Suprapubic skin (tissue), 4 donors: ENCODE measurements around the gene METTL8. TPM values are rescaled to one million over a fixed set of nuclear protein-coding genes. Genes with fewer than 3 reads are reported as not detected.

Source experiments
- DNase-seq, 2 donors: peaks; one replicate each; pipeline ENCODE4 v3.0.0-alpha.2; 2019; ENCODE audit warnings: low spot score in 2 of 2
- H3K27ac ChIP-seq: fragments of 200-600 bp; sonication (generic); one replicate; pipeline ENCODE4 v1.5.1; 2019
- H3K27me3 ChIP-seq: fragments of 200-600 bp; sonication (generic); one replicate; pipeline ENCODE4 v1.5.1; 2019
- H3K36me3 ChIP-seq: fragments of 200-600 bp; sonication (generic); one replicate; pipeline ENCODE4 v1.5.1; 2019
- H3K4me1 ChIP-seq: fragments of 200-600 bp; sonication (generic); one replicate; pipeline ENCODE4 v1.5.1; 2019
- H3K4me3 ChIP-seq: fragments of 200-600 bp; sonication (generic); one replicate; pipeline ENCODE4 v1.5.1; 2019; ENCODE audit warnings: mild to moderate bottlenecking
- H3K9me3 ChIP-seq: fragments of 200-600 bp; sonication (generic); one replicate; pipeline ENCODE4 v1.5.1; 2019
- CTCF ChIP-seq, 2 donors: fragments of 200-600 bp in 1 of 2; fragments of 450-650 bp in 1 of 2; sonication (generic) in 1 of 2; IDR thresholded peaks; one replicate each; pipeline ENCODE4 v1.5.1; 2016 to 2019; ENCODE audit warnings: antibody characterized with exemption in 2 of 2, mild to moderate bottlenecking in 1 of 2, moderate library complexity in 1 of 2
- EP300 ChIP-seq: sonication (generic); formaldehyde crosslinking; IDR thresholded peaks from one replicate; pipeline ENCODE4 v1.6.1; 2017; ENCODE audit warnings: antibody characterized with exemption
- POLR2A ChIP-seq, 2 donors: fragments of 450-650 bp; IDR thresholded peaks; one replicate each; pipeline ENCODE4 v1.6.1; 2017; ENCODE audit warnings: antibody characterized with exemption in 2 of 2, mild to moderate bottlenecking in 2 of 2, moderate library complexity in 2 of 2
- POLR2AphosphoS5 ChIP-seq, 3 donors: sonication (generic); formaldehyde crosslinking; IDR thresholded peaks; one replicate each; pipeline ENCODE4 v1.6.1; 2017; ENCODE audit warnings: antibody characterized with exemption in 3 of 3
- WGBS: methylation state at CpG from one replicate; pipeline ENCODE4 v1.1.5; 2018; 5-methylcytosine and 5-hydroxymethylcytosine counted together
- total RNA-seq, 4 donors: library from RNA; depleted of rRNA; stranded (reverse); fragments of >200 nt; gene quantifications; one replicate each; pipeline ENCODE4 v1.1.0, GENCODE V29; 2016

METTL8 gene
- total RNA-seq, 4 donors from 2014 or later, result 35.8 to 42.5 (median 38.7) TPM

- WGBS, result 100% methylated on average over 1 of the region's 1 CpG
- peaks cover 7% of the 10 kb centered on the region for H3K9me3 ChIP-seq
- no peaks in the 10 kb centered on the region for H3K36me3 ChIP-seq
- TF ChIP-seq CTCF (IDR thresholded peaks at IDR 0.05), result no peak
- no peak for TF ChIP-seq EP300
- TF ChIP-seq POLR2A (IDR thresholded peaks at IDR 0.05), result no peak
- no peak for TF ChIP-seq POLR2AphosphoS5 (IDR thresholded peaks at IDR 0.05)
- H3K27ac ChIP-seq, result no peak overlapping the region
- no peak for DNase-seq
- no peaks in the 10 kb centered on the region for H3K4me1 ChIP-seq
- H3K4me3 ChIP-seq, result no peak overlapping the region
- no peaks in the 10 kb centered on the region for H3K27me3 ChIP-seq
Observed at GRCh38 chr2:171401947-171402346, 31.8 kb downstream of the METTL8 start.

GRCh38 chr2:171400395-171400794 is 33.4 kb downstream of the METTL8 start:
- DNase-seq, result no peak
- no peaks in the 10 kb centered on the region for H3K4me1 ChIP-seq
- 86% methylated on average over 3 of the region's 3 CpGs for WGBS
- H3K27me3 ChIP-seq, result no peaks in the 10 kb centered on the region
- TF ChIP-seq CTCF (IDR thresholded peaks at IDR 0.05) (no peak), POLR2AphosphoS5 (IDR thresholded peaks at IDR 0.05) (no peak), EP300 (no peak), POLR2A (IDR thresholded peaks at IDR 0.05) (no peak)
- H3K27ac ChIP-seq, result no peak overlapping the region
- H3K36me3 ChIP-seq, result no peaks in the 10 kb centered on the region
- no peak overlapping the region for H3K4me3 ChIP-seq
- peaks cover 7% of the 10 kb centered on the region for H3K9me3 ChIP-seq

GRCh38 chr2:171399292-171399691 is 34.5 kb downstream of the METTL8 start:
- Histone ChIP-seq H3K4me1 (no peaks in the 10 kb centered on the region), H3K36me3 (no peaks in the 10 kb centered on the region), H3K9me3 (peaks cover 7% of the 10 kb centered on the region), H3K27me3 (no peaks in the 10 kb centered on the region), H3K4me3 (no peak overlapping the region), H3K27ac (no peak overlapping the region)
- TF ChIP-seq CTCF (IDR thresholded peaks at IDR 0.05), result no peak
- no peak for TF ChIP-seq POLR2AphosphoS5 (IDR thresholded peaks at IDR 0.05)
- TF ChIP-seq POLR2A (IDR thresholded peaks at IDR 0.05), result no peak
- TF ChIP-seq EP300, result no peak
- DNase-seq, result no peak

- no peaks in the 10 kb centered on the region for H3K4me1 ChIP-seq
- H3K27ac ChIP-seq, result no peak overlapping the region
- H3K27me3 ChIP-seq, result no peaks in the 10 kb centered on the region
- no peaks in the 10 kb centered on the region for H3K36me3 ChIP-seq
- H3K9me3 ChIP-seq, result no peaks in the 10 kb centered on the region
- no peak for TF ChIP-seq EP300
- TF ChIP-seq CTCF (IDR thresholded peaks at IDR 0.05), result no peak
- no peak for TF ChIP-seq POLR2AphosphoS5 (IDR thresholded peaks at IDR 0.05)
- no peak for TF ChIP-seq POLR2A (IDR thresholded peaks at IDR 0.05)
- WGBS, result 53% methylated on average over 1 of the region's 1 CpG
- DNase-seq, result no peak
- no peak overlapping the region for H3K4me3 ChIP-seq
Observed at GRCh38 chr2:171394164-171394740, 39.5 kb downstream of the METTL8 start.

GRCh38 chr2:171393487-171393886 is 40.3 kb downstream of the METTL8 start:
- Histone ChIP-seq H3K9me3 (no peaks in the 10 kb centered on the region), H3K27ac (no peak overlapping the region), H3K4me1 (no peaks in the 10 kb centered on the region), H3K4me3 (no peak overlapping the region), H3K36me3 (no peaks in the 10 kb centered on the region), H3K27me3 (no peaks in the 10 kb centered on the region)
- no peak for DNase-seq
- WGBS, result 96% methylated on average over 1 of the region's 1 CpG
- TF ChIP-seq EP300, result no peak
- no peak for TF ChIP-seq POLR2AphosphoS5 (IDR thresholded peaks at IDR 0.05)
- no peak for TF ChIP-seq CTCF (IDR thresholded peaks at IDR 0.05)
- no peak for TF ChIP-seq POLR2A (IDR thresholded peaks at IDR 0.05)
